NCI-H2196 treated with DMSO at 0.1 percent for 48 hours (cell line): ENCODE results near the gene PMM2.

Experiments
- DNase-seq: peaks from one replicate; lab custom pipeline; 2025; ENCODE audit not compliant: unreplicated experiment; lab: John Stamatoyannopoulos, UW

The PMM2 gene

GRCh38 chr16:8849411-8850011, 51.9 kb downstream of the PMM2 start:
- DNase-seq, result no peak

GRCh38 chr16:8850279-8850885, 52.7 kb downstream of the PMM2 start:
- DNase-seq, result no peak

- no peak for DNase-seq
Observed at GRCh38 chr16:8851761-8852403, 54.2 kb downstream of the PMM2 start.

- no peak for DNase-seq
Observed at GRCh38 chr16:8852534-8852933, 54.9 kb downstream of the PMM2 start.

- no peak for DNase-seq
Observed at GRCh38 chr16:8853150-8853549, 55.5 kb downstream of the PMM2 start.

GRCh38 chr16:8853611-8854010, 56.0 kb downstream of the PMM2 start:
- no peak for DNase-seq

- DNase-seq, result no peak
Observed at GRCh38 chr16:8854298-8854948, 56.8 kb downstream of the PMM2 start.

GRCh38 chr16:8855051-8855786, 57.6 kb downstream of the PMM2 start:
- DNase-seq, result no peak

- DNase-seq, result no peak
Observed at GRCh38 chr16:8855972-8856371, 58.3 kb downstream of the PMM2 start.

- DNase-seq, result no peak
Observed at GRCh38 chr16:8858994-8859912, 61.6 kb downstream of the PMM2 start.

- no peak for DNase-seq
Observed at GRCh38 chr16:8859913-8860881, 62.6 kb downstream of the PMM2 start.

GRCh38 chr16:8861563-8862308, 64.1 kb downstream of the PMM2 start:
- no peak for DNase-seq

- no peak for DNase-seq
Observed at GRCh38 chr16:8862309-8863130, 64.9 kb downstream of the PMM2 start.

- DNase-seq, result no peak
Observed at GRCh38 chr16:8863594-8864424, 66.2 kb downstream of the PMM2 start.

GRCh38 chr16:8864480-8865110, 67.0 kb downstream of the PMM2 start:
- no peak for DNase-seq

GRCh38 chr16:8865145-8865882, 67.7 kb downstream of the PMM2 start:
- DNase-seq, result no peak
